Peyer's patch (tissue), 4 donors: Measurements from ENCODE around the gene PQBP1. TPM values are rescaled to one million over a fixed set of nuclear protein-coding genes. Genes with fewer than 3 reads are reported as not detected.

ENCODE experiments used
- DNase-seq, 3 donors: peaks; one replicate each; pipeline ENCODE4 v3.0.0-alpha.2; 2017 to 2019
- H3K27ac ChIP-seq, 4 donors: fragments of 200-600 bp; sonication (generic); one replicate each; pipeline ENCODE4 v1.5.1; 2016 to 2019
- H3K27me3 ChIP-seq, 2 donors: fragments of 200-600 bp; sonication (generic); one replicate each; pipeline ENCODE4 v1.5.1; 2019
- H3K36me3 ChIP-seq, 3 donors: fragments of 200-600 bp; sonication (generic); one replicate each; pipeline ENCODE4 v1.5.1; 2016 to 2019
- H3K4me1 ChIP-seq, 4 donors: fragments of 200-600 bp; sonication (generic); one replicate each; pipeline ENCODE4 v1.5.1; 2016 to 2019
- H3K4me3 ChIP-seq, 4 donors: fragments of 200-600 bp; sonication (generic); 1 replicate in 3 of 4; 2 replicates in 1 of 4; pipeline ENCODE4 v1.5.1; 2016 to 2019; ENCODE audit warnings: mild to moderate bottlenecking in 1 of 4
- H3K9me3 ChIP-seq, 4 donors: fragments of 200-600 bp; sonication (generic); one replicate each; pipeline ENCODE4 v1.5.1; 2016 to 2019; ENCODE audit warnings: mild to moderate bottlenecking in 1 of 4
- POLR2A ChIP-seq, 2 donors: fragments of 450-650 bp; IDR thresholded peaks; one replicate each; pipeline ENCODE4 v1.5.1; 2017; ENCODE audit warnings: antibody characterized with exemption in 2 of 2, mild to moderate bottlenecking in 2 of 2, moderate library complexity in 2 of 2
- total RNA-seq, 4 donors: library from RNA; depleted of rRNA; stranded (reverse); fragments of >200 nt; gene quantifications; one replicate each; pipeline ENCODE4 v1.1.0, GENCODE V29; 2016
- TF ChIP-seq, protein P1 (sequence below), 6 experiments: fragments of 450-650 bp in 4 of 6; fragments of 200-600 bp in 2 of 6; sonication (generic) in 1 of 6; IDR thresholded peaks; one replicate each; pipeline ENCODE4 v1.5.1; 2017 to 2019; ENCODE audit warnings: antibody characterized with exemption in 6 of 6, mild to moderate bottlenecking in 3 of 6, moderate library complexity in 1 of 6

PQBP1 gene
- total RNA-seq, 4 donors from 2014 or later = 63.3 to 86.6 (median 70.1) TPM

DNA sequence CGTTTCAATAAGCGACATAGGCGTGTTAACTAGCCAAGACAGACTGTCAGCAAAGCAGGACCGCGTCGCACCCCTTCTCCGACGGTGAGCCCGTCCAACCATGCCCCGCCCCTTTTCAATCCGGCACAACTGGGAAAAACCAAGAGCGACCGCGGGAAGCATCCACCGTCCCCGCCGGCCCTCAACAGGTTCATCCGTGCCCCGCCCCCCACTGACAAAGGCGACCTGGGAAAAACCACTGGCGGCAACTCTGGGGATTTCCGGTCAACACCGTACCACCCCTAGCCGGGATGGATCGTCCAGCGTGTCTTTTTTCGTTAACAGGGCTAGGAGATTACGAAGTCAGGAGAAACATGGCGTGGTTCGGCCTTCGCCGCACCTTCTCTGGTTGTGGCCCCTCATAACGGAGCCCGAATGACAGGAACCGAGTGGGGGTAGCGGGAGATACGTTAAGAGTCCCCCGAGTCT, 539 bp upstream of the PQBP1 start:
- Histone ChIP-seq H3K27ac (peak overlapping the region; percentile 89 to 99 (median 96)), H3K4me1 (peaks cover 0 to 15% (median 0%) of the 10 kb centered on the region in 4 donors), H3K36me3 (peaks cover 0 to 30% (median 0%) of the 10 kb centered on the region in 3 donors), H3K9me3 (no peaks in the 10 kb centered on the region), H3K4me3 (peak overlapping the region; percentile 55 to 84 (median 70)), H3K27me3 (no peaks in the 10 kb centered on the region)
- TF ChIP-seq, protein P1, sequence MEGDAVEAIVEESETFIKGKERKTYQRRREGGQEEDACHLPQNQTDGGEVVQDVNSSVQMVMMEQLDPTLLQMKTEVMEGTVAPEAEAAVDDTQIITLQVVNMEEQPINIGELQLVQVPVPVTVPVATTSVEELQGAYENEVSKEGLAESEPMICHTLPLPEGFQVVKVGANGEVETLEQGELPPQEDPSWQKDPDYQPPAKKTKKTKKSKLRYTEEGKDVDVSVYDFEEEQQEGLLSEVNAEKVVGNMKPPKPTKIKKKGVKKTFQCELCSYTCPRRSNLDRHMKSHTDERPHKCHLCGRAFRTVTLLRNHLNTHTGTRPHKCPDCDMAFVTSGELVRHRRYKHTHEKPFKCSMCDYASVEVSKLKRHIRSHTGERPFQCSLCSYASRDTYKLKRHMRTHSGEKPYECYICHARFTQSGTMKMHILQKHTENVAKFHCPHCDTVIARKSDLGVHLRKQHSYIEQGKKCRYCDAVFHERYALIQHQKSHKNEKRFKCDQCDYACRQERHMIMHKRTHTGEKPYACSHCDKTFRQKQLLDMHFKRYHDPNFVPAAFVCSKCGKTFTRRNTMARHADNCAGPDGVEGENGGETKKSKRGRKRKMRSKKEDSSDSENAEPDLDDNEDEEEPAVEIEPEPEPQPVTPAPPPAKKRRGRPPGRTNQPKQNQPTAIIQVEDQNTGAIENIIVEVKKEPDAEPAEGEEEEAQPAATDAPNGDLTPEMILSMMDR (IDR thresholded peaks at IDR 0.05) = no peak
- peak; percentile 63 to 87 (median 84) for DNase-seq

DNA sequence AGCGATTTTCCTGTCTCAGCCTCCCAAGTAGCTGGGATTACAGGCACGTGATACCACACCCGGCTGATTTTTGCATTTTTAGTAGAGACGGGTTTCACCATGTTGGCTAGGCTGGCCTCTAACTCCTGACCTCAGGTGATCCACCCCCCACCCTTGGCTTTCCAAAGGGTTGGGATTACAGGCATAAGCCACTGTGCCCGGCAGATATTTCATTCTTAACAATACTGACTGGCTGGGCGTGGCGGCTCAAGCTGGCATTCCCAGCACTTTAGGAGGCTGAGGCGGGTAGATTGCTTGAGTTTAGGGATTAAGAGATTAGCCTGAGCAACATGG, 1.3 kb downstream of the PQBP1 start:
- H3K27ac ChIP-seq = peak overlapping the region in 1 of 4 donors; percentile 89

DNA sequence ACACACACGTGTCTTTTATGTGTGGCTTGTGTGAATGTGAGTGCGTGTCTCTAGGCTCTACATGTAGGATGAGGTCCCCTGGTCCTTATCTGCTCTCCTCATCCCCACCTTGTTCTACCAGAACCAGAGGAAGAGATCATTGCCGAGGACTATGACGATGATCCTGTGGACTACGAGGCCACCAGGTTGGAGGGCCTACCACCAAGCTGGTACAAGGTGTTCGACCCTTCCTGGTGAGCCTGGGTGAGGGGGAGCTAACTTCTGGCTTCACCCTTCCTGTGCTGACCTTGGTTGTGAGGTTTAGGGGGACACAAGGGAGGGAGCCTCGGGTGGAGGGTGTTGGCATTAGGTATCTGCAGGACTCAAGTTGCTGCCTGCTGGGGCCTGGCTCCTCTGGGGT, 3.3 kb downstream of the PQBP1 start:
- DNase-seq = no peak
- peaks cover 0 to 33% (median 0%) of the 10 kb centered on the region in 3 donors for H3K36me3 ChIP-seq

More for the DNA sequence above, 1.3 kb downstream of the PQBP1 start:
- Histone ChIP-seq H3K9me3 (no peaks in the 10 kb centered on the region), H3K36me3 (peaks cover 0 to 26% (median 0%) of the 10 kb centered on the region in 3 donors), H3K27me3 (no peaks in the 10 kb centered on the region), H3K4me3 (peak overlapping the region in 1 of 4 donors; percentile 84), H3K4me1 (peaks cover 0 to 15% (median 0%) of the 10 kb centered on the region in 4 donors)
- DNase-seq = no peak
- TF ChIP-seq, protein P1 (IDR thresholded peaks at IDR 0.05) = no peak
- TF ChIP-seq POLR2A (IDR thresholded peaks at IDR 0.05) = no peak

DNA sequence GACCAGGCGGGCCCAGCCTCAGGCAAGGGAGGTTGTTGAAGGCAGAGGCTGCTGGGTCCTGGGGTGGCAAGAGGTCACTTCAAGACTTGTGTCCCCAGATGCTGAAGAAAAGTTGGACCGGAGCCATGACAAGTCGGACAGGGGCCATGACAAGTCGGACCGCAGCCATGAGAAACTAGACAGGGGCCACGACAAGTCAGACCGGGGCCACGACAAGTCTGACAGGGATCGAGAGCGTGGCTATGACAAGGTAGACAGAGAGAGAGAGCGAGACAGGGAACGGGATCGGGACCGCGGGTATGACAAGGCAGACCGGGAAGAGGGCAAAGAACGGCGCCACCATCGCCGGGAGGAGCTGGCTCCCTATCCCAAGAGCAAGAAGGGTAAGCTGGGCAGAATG, 4.4 kb downstream of the PQBP1 start:
- peaks cover 0 to 8% (median 0%) of the 10 kb centered on the region in 4 donors for H3K4me1 ChIP-seq
- no peak for TF ChIP-seq POLR2A (IDR thresholded peaks at IDR 0.05)
- TF ChIP-seq, protein P1 (IDR thresholded peaks at IDR 0.05) = no peak
- no peaks in the 10 kb centered on the region for H3K27me3 ChIP-seq
- H3K4me3 ChIP-seq = no peak overlapping the region
- H3K27ac ChIP-seq = no peak overlapping the region
- H3K36me3 ChIP-seq = peaks cover 0 to 33% (median 0%) of the 10 kb centered on the region in 3 donors
- no peaks in the 10 kb centered on the region for H3K9me3 ChIP-seq
- DNase-seq = no peak

More for the DNA sequence above, 3.3 kb downstream of the PQBP1 start:
- Histone ChIP-seq H3K27me3 (no peaks in the 10 kb centered on the region), H3K9me3 (no peaks in the 10 kb centered on the region), H3K4me3 (no peak overlapping the region), H3K4me1 (peaks cover 0 to 15% (median 0%) of the 10 kb centered on the region in 4 donors), H3K27ac (no peak overlapping the region)
- TF ChIP-seq POLR2A (IDR thresholded peaks at IDR 0.05) = no peak
- TF ChIP-seq, protein P1 (IDR thresholded peaks at IDR 0.05) = no peak

DNA sequence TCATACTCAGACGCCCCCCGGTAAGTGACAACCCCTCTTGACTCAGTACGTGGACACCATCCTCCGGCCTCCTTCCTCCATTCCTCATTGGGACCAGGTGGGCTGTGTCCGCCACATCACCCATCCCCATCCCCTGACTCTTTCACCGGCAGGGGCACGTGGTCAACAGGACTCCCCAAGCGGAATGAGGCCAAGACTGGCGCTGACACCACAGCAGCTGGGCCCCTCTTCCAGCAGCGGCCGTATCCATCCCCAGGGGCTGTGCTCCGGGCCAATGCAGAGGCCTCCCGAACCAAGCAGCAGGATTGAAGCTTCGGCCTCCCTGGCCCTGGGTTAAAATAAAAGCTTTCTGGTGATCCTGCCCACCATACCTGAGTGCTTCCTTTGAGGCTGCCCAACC, 5.0 kb downstream of the PQBP1 start:
- H3K36me3 ChIP-seq = peaks cover 0 to 33% (median 0%) of the 10 kb centered on the region in 3 donors
- no peak overlapping the region for H3K4me3 ChIP-seq
- TF ChIP-seq, protein P1 (IDR thresholded peaks at IDR 0.05) = no peak
- TF ChIP-seq POLR2A (IDR thresholded peaks at IDR 0.05) = no peak
- H3K9me3 ChIP-seq = no peaks in the 10 kb centered on the region
- no peak for DNase-seq
- no peak overlapping the region for H3K27ac ChIP-seq
- H3K27me3 ChIP-seq = no peaks in the 10 kb centered on the region
- peaks cover 0 to 8% (median 0%) of the 10 kb centered on the region in 4 donors for H3K4me1 ChIP-seq
